Activated CD8-positive, alpha-beta memory T cell treated with anti-CD3 and anti-CD28 coated beads for 48 hours (primary cell): Measurements from ENCODE around the gene DNMT3B.

Experiments
- DNase-seq, 3 experiments: peaks; one replicate each; pipeline ENCODE4 v3.0.0-alpha.2; 2020; ENCODE audit warnings: low read depth in 2 of 3, low spot score in 2 of 3

DNMT3B gene

DNA sequence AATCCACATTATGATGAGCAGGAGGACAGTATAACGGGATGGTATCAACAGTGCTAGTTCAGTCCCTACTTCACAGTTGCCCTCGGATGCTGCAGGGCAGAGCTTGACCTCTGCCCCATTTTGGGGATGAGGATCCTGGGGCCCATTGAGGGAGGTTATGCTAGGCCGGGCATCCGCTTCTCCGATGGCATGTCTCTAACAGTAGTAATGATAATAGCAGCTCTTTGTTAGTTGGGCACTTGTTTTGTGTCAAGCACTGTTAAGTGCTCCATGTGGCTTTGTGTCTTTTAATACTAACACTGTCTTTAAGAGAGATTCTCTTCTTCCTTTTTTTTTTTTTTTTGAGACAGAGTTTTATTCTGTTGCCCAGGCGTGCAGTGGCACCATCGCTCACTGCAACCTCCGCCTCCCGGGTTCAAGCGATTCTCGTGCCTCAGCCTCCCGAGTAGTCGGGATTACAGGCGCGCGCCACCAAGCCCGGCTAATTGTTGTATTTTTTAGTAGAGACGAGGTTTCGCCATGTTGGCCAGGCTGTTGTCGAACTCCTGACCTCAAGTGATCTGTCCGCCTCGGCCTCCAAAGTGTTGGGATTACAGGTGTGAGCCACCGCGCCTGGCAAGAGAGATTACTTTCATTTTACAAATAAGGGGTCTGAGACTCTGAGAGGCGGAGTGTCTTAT, 58.7 kb downstream of the DNMT3B start:
- no peak for DNase-seq

DNA sequence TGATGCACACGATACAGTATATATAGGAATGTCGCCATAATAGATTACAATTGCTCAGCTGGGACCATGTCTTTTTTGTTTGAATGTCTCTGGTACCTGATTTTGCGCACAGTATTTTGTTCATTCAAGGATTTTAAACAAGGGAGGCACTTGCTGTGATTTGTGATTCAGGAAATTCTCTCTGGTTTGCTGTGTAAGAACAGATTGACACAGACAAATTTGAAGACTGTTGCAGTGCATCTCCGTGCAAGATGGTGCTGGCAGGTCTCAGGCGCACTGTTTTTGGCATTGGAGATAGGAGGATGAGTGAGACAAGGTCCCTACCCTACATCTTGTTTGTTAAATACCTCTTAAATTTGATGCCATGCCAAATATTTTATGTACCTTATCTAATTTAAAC, 60.0 kb downstream of the DNMT3B start:
- DNase-seq: no peak

DNA sequence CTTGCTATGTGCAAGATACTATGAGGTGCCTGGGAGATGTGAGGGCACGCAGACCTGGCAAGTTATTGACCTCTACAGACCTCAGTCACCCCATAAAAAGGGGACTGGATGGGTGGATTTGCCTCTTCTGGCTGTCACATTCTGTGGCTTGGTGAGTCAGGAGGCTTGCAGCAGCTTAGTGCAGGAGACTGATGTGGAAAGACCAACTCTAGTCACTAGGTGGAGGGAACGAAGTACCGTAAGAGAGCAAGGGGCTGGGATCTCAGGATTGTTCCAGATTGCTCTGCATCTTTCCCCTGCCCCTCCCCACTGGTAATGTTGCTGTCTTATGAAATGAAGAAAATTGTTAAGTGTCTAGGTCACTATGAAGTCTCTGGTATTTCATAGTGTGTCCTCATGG, 60.9 kb downstream of the DNMT3B start:
- no peak for DNase-seq

DNA sequence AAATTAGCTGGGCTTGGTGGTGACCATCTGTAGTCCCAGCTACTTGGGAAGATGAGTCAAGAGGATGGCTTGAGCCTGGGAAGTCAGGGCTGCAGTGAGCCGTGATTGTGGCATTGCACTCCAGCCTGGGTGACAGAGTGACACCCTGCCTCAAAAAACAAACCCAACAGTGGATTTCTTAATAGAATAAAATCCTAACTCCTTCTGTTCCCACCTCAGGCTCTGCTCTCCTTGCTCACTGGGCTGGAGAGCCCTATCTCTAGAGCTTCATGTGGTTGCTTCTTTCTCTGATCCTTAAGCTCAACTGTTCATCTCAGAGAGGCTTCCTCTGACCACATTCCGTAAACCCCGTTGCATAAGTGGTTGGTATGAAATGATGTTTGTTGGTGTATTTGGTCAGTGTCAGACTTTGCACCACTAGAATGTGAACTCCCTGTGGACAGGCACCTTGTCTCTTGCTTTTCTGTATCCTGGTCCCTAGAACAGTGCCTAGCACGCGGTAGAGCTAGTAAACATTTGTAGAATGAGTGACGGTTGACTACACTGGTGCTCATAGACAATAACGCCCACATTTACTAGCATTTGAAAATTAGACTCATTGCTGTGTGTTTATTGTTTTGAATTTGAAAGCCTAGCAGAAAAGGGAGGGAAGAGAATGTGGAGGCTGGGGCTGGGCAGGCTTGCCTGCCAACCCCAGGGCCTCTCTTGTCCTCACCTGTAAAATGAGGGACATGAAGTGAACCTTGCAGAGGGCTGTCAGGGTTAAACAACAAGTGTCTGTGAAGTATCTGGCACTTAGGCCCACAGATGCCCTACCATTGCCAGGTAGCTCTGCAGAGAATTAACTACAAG, 61.8 kb downstream of the DNMT3B start:
- no peak for DNase-seq

DNA sequence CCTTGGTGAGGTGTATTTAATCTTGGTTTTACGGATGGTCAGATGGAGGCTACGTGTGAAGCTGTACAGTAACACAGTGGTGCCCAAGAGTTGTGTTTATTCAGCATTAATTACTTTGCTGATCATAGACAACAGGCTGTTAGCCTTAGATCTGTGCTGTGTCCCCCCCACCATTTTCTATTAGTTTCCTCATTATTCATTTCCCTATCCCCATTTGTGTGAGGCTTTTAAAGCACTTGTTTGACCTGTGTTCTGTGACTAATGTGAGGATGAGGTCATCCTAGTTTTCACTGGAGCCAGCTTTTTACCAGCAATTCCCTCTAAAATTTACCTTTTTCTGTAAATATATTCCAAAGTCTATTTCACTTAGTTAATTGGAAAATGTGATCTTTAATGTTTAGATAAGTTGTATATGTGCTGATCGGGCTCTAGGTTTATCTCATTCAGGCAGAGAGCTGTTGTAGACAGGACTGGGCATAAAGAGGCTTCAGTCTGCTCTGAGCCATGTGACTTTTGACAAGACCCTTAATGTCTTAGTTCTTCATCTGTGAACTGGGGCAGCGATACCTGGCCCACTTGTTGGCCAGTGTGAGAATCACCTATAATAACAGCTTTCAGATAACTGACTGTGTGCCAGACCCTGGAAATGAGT, 66.0 kb downstream of the DNMT3B start:
- DNase-seq: no peak

DNA sequence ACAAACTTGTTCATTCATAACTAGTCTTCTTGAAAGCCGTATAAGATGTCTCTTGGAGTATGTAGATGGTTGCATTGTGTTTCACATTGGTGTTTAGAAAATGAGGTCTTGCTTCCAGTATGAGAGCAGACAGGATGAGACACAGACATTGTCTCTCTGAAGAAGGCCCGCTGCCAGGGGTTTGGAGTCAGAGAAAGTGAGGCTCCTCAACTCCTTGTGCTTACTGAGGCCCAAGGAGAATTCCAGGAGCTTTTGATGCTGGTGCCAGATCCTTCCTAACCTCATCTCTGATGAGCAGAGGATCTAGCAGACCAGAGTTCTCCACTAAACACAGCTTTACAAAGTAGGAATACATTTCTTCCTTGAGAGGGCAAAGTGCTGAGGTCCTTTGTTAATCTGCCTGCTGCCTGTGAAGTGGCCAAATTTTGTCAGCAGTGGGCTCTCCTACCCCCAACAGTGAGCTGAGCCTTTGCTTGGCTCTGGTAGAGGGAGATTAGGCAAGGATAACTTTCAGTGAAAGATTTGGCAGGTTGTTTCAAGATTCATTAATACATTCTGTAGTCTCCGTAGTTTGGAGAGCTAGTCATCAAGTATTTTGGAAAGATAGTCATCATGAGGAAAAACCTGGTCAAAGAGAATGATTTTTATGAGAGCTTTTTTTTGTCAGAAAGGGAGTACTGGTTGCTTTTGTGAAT, 67.3 kb downstream of the DNMT3B start:
- no peak for DNase-seq

DNA sequence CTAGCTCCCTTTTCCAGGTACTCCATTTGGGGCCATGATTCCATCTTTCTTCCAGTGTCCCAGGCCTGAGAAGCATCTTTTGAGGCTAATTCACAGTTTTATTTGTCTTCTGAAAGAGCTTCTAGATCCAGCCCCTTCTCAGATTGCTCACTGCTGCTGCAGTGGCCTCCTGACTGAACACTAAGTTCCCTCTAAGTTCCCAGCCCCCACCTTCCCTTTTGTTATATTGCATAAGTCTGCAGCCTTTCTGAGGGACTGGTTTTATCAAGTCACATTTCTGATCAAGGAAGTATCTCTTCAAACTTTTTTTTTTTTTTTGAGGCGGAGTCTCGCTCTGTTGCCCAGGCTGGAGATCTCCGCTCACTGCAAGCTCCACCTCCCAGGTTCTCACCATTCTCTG, 68.3 kb downstream of the DNMT3B start:
- DNase-seq: no peak

DNA sequence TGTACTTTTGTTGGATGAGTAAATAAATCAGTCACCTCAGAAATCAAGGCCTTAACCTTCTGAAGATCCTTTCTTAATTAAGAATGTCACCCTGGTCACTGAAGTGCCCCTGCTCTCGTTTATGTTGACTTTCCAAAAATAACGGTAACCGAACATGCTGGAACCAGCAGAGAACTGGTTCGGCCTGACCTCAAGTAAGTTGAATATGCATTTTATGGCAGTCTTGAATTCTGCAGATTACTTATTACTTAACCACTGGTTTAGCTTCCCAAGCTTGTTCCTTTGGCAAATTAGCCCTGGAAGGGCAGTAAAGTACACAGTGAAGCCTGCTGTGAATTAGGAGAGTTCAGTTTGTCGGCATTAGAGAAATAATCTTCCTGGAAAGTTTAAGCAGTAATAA, 69.8 kb downstream of the DNMT3B start:
- no peak for DNase-seq

DNA sequence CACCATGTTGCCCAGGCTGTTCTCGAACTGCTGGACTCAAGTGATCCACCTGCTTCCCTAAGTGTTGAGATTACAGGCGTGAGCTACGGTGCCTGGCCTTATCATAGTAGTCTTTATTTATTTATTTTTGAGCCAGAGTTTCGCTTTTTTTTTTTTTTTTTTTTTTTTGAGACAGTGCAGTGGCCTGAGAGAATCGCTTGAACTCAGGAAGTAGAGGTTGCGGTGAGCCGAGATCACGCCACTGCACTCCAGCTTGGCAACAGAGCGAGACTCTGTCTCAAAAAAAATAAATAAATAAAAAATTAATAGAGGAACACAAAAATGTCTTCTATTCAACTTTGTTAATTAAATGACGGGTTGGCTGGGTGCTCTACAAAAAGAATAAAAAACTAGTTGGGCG, 70.5 kb downstream of the DNMT3B start:
- no peak for DNase-seq

DNA sequence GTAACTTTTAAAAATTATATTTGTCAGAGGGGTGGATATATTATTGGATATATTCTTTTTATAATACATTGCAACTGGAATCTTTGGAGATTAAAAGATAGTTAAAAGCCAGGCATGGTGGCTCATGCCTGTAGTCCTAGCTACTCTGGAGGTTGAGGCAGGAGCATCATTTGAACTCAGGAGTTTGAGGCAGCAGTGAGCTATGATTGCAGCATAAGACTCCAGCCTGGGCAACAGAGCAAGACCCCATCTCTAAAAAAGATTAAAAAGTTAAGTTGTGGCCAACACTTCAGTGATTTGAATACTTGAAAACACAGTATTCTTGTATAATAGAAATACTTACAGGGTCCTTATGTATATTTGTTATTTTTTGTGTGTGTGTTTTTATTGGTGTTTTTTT, 72.8 kb downstream of the DNMT3B start:
- DNase-seq: no peak

DNA sequence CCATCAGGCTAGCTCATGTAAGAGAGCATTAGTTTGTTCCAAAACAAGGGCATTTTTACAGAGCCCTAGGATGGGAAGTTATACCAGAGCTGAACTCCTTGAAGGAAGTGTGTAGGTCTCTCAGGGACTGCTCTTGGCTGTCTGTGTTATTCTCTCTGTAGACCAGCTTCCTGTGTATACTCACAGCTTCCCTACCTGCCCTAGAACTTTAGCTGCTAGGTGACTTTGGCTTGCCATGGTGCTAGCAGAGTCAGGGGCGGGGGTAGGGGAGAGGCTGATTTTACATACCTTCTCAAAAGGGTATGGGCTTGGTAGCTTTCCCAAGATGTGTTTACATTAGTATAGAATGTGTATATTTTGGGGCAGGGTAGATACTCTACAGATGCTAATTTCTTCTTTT, 75.0 kb downstream of the DNMT3B start:
- no peak for DNase-seq

DNA sequence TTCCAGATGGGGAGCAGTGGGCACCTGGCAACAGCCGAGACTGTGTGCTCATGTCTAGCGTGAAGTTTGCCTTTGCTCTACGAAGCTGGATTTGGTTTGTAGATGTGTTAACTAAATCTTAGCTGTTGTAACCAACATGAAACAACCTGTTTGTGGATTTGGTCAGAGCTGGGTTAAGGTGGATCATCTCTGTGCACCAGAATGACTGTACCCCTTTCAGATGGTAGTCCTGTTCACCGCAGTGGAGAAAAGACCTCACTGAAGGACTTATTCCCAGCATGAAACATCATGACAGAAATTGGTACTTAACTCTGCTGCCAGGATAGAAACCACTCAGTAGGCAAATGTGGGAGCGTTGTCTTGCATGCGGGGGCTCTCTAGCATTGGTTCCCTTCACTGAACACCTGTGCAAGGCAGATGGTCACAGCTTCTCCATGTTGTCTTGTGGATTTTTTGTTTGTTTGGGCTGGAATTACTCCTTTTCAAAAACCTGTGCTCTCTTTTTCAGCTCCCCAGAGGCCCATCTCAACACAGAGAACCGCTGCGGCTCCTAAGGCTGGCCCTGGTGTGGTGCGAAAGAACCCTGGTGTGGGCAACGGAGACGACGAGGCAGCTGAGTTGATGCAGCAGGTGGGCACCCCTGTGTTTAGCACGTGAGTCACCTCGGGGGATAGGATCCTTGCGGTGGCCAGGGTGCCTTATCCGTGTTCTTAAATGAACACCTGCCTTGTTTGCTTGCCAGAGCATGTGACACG, 77.2 kb downstream of the DNMT3B start:
- no peak for DNase-seq

DNA sequence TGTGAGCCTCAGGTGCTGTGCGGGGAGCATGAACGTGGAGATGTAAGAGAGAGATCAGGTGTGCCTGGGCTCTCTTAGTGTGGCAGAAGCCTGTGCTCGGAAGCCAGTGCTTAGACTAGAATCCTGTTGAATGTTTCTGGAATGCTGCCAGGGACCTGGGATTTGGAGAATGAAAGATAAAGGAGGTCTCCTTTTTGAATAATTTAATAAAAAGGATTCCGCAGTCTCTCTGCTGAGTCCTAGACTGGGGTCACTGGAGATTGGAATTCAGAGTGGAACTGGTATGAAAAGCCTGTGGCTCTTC, 77.7 kb downstream of the DNMT3B start:
- DNase-seq: no peak

DNA sequence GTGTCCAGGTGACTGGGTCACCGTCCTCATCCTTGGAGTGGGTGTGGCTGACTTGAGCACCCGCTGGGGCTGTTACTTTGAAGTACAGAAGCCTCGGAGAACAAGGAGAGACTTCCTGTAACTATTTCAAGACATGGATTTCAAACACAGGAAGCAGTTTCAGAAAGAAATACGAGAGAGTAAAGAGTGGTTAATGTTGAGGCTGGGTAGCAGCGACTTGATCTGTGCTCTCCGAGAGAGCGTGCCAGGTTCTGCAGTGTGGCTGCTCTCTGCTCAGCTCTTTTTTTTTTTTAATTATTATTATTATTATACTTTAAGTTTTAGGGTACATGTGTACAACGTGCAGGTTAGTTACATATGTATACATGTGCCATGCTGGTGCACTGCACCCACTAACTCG, 79.0 kb downstream of the DNMT3B start:
- DNase-seq: no peak

DNA sequence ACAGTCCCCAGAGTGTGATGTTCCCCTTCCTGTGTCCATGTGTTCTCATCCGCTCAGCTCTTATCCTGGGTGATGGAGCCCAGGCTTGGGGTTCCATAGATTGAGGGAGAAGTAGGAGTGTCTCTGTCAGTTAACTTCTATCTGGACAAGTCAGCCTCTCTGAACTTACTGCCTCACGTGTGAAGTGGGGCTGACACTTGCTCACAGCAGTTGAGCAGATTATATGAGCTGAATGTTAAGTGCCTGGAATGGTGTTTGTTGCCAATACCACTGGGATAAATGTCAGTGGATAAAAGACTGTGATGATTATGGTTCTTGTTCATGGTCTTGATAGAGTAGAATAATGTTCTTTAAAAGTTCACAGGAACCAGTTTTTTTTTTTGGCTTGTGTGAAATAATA, 79.4 kb downstream of the DNMT3B start:
- DNase-seq: no peak

DNA sequence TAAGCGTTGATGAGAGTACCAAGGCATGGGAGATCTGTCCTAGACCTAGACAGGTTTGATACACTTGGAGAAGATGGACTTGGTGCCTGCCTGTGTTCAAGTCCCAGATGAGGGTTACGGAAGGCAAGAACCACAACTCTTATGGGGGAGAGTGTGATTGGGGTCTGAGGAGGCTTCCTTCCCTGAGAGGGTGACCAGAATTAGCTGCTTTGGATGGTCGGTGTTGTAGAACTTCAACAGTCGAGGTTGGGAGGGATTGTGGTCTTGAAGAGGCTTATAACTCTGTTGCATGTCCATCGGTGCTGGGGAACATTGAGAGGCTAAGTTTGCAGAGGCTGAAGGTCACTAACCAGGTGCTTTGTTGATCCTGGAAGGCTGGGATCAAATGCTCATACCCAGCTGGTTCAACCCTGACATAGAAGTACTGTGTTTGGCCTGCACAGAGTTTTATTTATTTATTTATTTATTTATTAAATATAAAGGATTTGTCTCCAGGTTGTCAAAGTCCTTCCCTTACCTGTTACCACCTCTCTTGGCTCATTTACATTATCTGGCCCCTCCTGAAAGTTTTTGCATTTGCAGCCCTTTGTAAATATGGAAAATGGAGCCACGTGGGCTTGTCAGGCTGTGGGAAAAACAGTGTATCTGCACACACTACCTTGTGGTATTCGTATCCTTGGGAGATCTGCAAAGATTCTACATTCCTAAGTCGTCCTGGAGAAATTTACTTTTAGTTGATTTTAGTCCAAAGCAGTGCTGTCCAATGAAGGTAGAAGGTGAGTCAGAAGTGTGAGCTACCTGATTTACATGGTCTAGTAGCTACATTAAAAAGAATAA, 80.7 kb downstream of the DNMT3B start:
- no peak for DNase-seq

DNA sequence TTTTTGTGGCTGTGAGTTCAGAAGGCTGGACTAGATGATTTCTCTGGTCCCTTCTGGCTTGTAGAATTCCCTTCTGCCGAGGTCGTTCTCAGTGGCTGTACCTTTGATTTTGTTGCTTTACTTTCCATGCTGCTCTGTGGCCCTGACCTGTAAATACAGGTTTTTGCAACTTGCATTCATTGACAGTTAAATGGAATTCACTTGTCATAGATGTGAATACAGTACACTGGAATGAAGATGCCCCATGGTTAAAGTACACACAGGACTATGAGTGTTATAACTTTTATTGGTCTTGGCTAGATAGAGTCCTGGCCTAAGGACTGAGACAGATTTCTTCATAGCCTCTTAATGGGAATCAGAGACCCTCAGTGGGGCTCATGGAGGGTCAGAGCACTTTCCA, 83.6 kb downstream of the DNMT3B start:
- no peak for DNase-seq

DNA sequence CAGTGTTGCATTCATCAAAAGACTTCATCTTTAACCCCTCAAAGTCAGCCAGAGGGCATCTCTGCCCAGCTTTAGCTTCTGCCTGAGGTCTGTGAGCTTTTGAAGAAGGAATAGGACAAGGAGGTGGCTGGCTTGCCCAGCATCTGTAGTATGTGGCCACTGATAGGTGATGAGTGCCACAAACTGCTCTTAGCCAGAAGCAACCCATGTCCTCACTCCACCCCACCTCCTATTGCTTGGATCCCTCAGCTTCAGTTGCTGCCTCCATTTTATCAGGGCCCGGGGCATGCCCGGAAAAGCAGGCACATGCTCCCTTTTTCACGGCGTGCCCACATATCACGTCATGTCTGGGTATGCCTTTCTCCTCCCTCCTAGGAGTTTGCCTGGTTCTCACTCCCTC, 84.7 kb downstream of the DNMT3B start:
- no peak for DNase-seq

DNA sequence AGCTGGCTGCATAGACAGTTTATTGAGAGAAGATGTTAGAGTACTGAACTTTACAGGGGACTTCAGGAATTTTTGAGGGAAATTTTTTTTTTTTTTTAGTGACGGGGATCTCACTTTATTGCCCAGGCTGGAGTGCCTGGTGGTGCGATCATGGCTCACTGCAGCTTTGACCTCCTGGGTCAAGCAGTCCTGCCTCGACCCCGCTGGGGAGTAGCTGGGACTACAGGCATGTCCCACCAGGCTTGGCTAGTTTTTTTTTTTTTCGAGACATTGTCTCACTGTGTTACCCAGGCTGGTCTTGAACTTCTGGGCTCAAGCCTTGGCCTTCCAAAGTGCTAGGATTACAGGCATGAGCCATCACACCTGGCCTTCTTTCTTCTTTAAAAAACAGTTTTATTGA, 85.8 kb downstream of the DNMT3B start:
- DNase-seq: no peak

DNA sequence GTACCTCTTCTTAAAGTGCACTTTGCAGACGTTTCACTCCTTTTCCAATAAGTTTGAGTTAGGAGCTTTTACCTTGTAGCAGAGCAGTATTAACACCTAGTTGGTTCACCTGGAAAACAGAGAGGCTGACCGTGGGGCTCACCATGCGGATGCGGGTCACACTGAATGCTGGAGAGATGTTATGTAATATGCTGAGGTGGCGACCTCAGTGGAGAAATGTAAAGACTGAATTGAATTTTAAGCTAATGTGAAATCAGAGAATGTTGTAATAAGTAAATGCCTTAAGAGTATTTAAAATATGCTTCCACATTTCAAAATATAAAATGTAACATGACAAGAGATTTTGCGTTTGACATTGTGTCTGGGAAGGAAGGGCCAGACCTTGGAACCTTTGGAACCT, 86.7 kb downstream of the DNMT3B start:
- no peak for DNase-seq
